Skin of body (tissue), 2 donors: ENCODE measurements around the gene NOS3. TPM values are rescaled to one million over a fixed set of nuclear protein-coding genes. Genes with fewer than 3 reads are reported as not detected.

Experiments
- DNase-seq: peaks from one replicate; lab custom pipeline; 2025; lab: John Stamatoyannopoulos, UW
- total RNA-seq: library from RNA; depleted of rRNA; stranded (reverse); fragments of >200 nt; gene quantifications from one replicate; pipeline ENCODE4 v1.2.3, GENCODE V29; 2014

The NOS3 gene
- total RNA-seq, 1 donor from 2014 or later, result 3.5 TPM

- no peak for DNase-seq
Measured at GRCh38 chr7:150952331-150953050, 38.3 kb upstream of the NOS3 start.

- no peak for DNase-seq
Measured at GRCh38 chr7:150953061-150953997, 37.5 kb upstream of the NOS3 start.

GRCh38 chr7:150954201-150954985 lies 36.4 kb upstream of the NOS3 start:
- no peak for DNase-seq

GRCh38 chr7:150954986-150955518 lies 35.8 kb upstream of the NOS3 start:
- no peak for DNase-seq

GRCh38 chr7:150955519-150956394 lies 35.1 kb upstream of the NOS3 start:
- no peak for DNase-seq

- DNase-seq, result no peak
Measured at GRCh38 chr7:150956395-150957132, 34.3 kb upstream of the NOS3 start.

- DNase-seq, result no peak
Measured at GRCh38 chr7:150957133-150958020, 33.4 kb upstream of the NOS3 start.

- DNase-seq, result no peak
Measured at GRCh38 chr7:150958062-150958552, 32.7 kb upstream of the NOS3 start.

GRCh38 chr7:150958597-150958996 lies 32.2 kb upstream of the NOS3 start:
- DNase-seq, result no peak

- DNase-seq, result no peak
Measured at GRCh38 chr7:150959081-150959480, 31.7 kb upstream of the NOS3 start.

- no peak for DNase-seq
Measured at GRCh38 chr7:150959739-150960734, 30.8 kb upstream of the NOS3 start.

- DNase-seq, result no peak
Measured at GRCh38 chr7:150961510-150962289, 29.1 kb upstream of the NOS3 start.

- no peak for DNase-seq
Measured at GRCh38 chr7:150962290-150962552, 28.6 kb upstream of the NOS3 start.

GRCh38 chr7:150962553-150963399 lies 28.0 kb upstream of the NOS3 start:
- no peak for DNase-seq

- no peak for DNase-seq
Measured at GRCh38 chr7:150963707-150964559, 26.9 kb upstream of the NOS3 start.
